B cell (primary cell): ENCODE results near the gene PTMA. TPM values are rescaled to one million over a fixed set of nuclear protein-coding genes. Genes with fewer than 3 reads are reported as not detected.

Experiments
- ATAC-seq: fragments of 200-7000 bp; cut with Tn5 transposase; one replicate; pipeline ENCODE4 v1.10.0; 2021; ENCODE audit warnings: low read depth, mild to moderate bottlenecking, moderate number of reproducible peaks, moderate library complexity
- CTCF ChIA-PET: fragments of 350-600 bp; sonication (Branson Sonifier 250); formaldehyde crosslinking; loops from one replicate; lab custom pipeline; 2021; ENCODE audit warnings: antibody characterized with exemption, inconsistent platforms; lab: Charles Lee
- POLR2A ChIA-PET: fragments of 350-600 bp; sonication (Branson Sonifier 250); formaldehyde crosslinking; loops from one replicate; lab custom pipeline; 2021; ENCODE audit warnings: antibody characterized with exemption; lab: Charles Lee
- DNase-seq: peaks from one replicate; pipeline ENCODE4 v3.0.0; 2013
- H2AFZ ChIP-seq: 2 replicates; pipeline ENCODE4 v1.6.1; 2012; ENCODE audit warnings: mild to moderate bottlenecking, low read depth, low read length; ENCODE audit not compliant: insufficient read depth, poor library complexity, severe bottlenecking
- H3K27ac ChIP-seq, 2 donors: 1 replicate in 1 of 2; 2 replicates in 1 of 2; pipeline ENCODE4 v1.5.1; 2012 to 2013; ENCODE audit warnings: low read length in 2 of 2, mild to moderate bottlenecking in 2 of 2, moderate library complexity in 1 of 2
- H3K27me3 ChIP-seq, 4 experiments: fragments of 200-600 bp in 1 of 4; sonication (generic) in 1 of 4; replicated peaks in 1 of 4; 1 replicate in 2 of 4; 2 replicates in 2 of 4; pipeline versions ENCODE4 v1.6.1 to v1.7.0; 2013 to 2016; ENCODE audit warnings: low read length in 3 of 4, mild to moderate bottlenecking in 2 of 4, mixed read lengths in 1 of 4, moderate library complexity in 1 of 4; ENCODE audit not compliant: insufficient read depth in 4 of 4, control insufficient read depth in 3 of 4; ENCODE audit errors: control extremely low read depth in 1 of 4
- H3K36me3 ChIP-seq, 2 experiments: replicated peaks in 1 of 2; 1 replicate in 1 of 2; 2 replicates in 1 of 2; pipeline versions ENCODE4 v1.6.1 to v1.7.1; 2013; ENCODE audit warnings: low read length in 1 of 2; ENCODE audit not compliant: insufficient read depth in 2 of 2, control insufficient read depth in 1 of 2; ENCODE audit errors: control extremely low read depth in 1 of 2, extremely low read depth in 1 of 2
- H3K4me1 ChIP-seq, 2 donors: fragments of 200-600 bp in 1 of 2; sonication (generic) in 1 of 2; 1 replicate in 1 of 2; 2 replicates in 1 of 2; pipeline versions ENCODE4 v1.5.1 to v1.6.1; 2013 to 2017; ENCODE audit warnings: low read length in 2 of 2; ENCODE audit not compliant: control insufficient read depth in 2 of 2, insufficient read depth in 2 of 2
- H3K4me2 ChIP-seq: replicated peaks from 2 replicates; pipeline ENCODE3; 2012; ENCODE audit warnings: mild to moderate bottlenecking, low read depth, low read length; ENCODE audit not compliant: poor library complexity, severe bottlenecking
- H3K4me3 ChIP-seq, 5 experiments: fragments of 200-600 bp in 1 of 5; sonication (generic) in 1 of 5; 1 replicate in 3 of 5; 2 replicates in 2 of 5; pipeline versions ENCODE4 v1.5.1 to v1.7.0; 2011 to 2016; ENCODE audit warnings: low read length in 4 of 5, mild to moderate bottlenecking in 4 of 5, low read depth in 2 of 5, control low read depth in 1 of 5, moderate library complexity in 1 of 5; ENCODE audit not compliant: insufficient read depth in 1 of 5; ENCODE audit errors: control extremely low read depth in 1 of 5, extremely low read depth in 1 of 5
- H3K79me2 ChIP-seq: fragments of 200-600 bp; sonication (generic); one replicate; pipeline ENCODE4 v1.6.0; 2016; ENCODE audit warnings: low read length; ENCODE audit not compliant: control insufficient read depth, insufficient read depth
- H3K9ac ChIP-seq: fragments of 200-600 bp; sonication (generic); 2 replicates; pipeline ENCODE4 v1.6.1; 2017; ENCODE audit warnings: mild to moderate bottlenecking, low read length, moderate library complexity
- H3K9me3 ChIP-seq, 3 donors: one replicate each; pipeline versions ENCODE4 v1.6.1 to v1.7.1; 2013; ENCODE audit warnings: low read length in 2 of 3; ENCODE audit not compliant: control insufficient read depth in 2 of 3, insufficient read depth in 1 of 3; ENCODE audit errors: control extremely low read depth in 1 of 3
- H4K20me1 ChIP-seq: 2 replicates; pipeline ENCODE4 v1.6.0; 2012; ENCODE audit warnings: mild to moderate bottlenecking, low read length; ENCODE audit not compliant: insufficient read depth, control insufficient read depth, poor library complexity, severe bottlenecking
- H3K27ac Mint-ChIP-seq: one replicate; pipeline ENCODE4 v1.8.0; 2021; ENCODE audit warnings: mixed read lengths
- H3K27me3 Mint-ChIP-seq: one replicate; pipeline ENCODE4 v1.8.0; 2021; ENCODE audit warnings: mixed read lengths
- H3K4me1 Mint-ChIP-seq: one replicate; pipeline ENCODE4 v1.8.0; 2021; ENCODE audit warnings: mixed read lengths
- H3K4me3 Mint-ChIP-seq: one replicate; pipeline ENCODE4 v1.8.0; 2021; ENCODE audit warnings: mixed read lengths
- H3K9me3 Mint-ChIP-seq: one replicate; pipeline ENCODE4 v1.8.0; 2022; ENCODE audit warnings: mixed read lengths; ENCODE audit not compliant: insufficient read depth
- EZH2 ChIP-seq: IDR thresholded peaks from 2 replicates; pipeline ENCODE4 v1.6.1; 2012; ENCODE audit warnings: borderline replicate concordance, low read depth, mild to moderate bottlenecking, moderate library complexity, low read length; ENCODE audit not compliant: insufficient read depth, poor library complexity, severe bottlenecking
- WGBS: methylation state at CpG from one replicate; pipeline ENCODE4 v1.1.5; 2013; ENCODE audit warnings: missing lambda C conversion rate; ENCODE audit not compliant: insufficient coverage; 5-methylcytosine and 5-hydroxymethylcytosine counted together
- intact Hi-C: fragments of 100-400 bp; cut with micrococcal nuclease; formaldehyde crosslinking; loops from one replicate; pipeline ENCODE4 v1.10.0; 2022
- polyA plus RNA-seq: library from polyadenylated mRNA; depleted of rRNA; stranded (reverse); fragments of >200 nt; gene quantifications from 2 replicates; pipeline ENCODE4 v1.2.3, GENCODE V29; 2012
- total RNA-seq, 2 donors: library from RNA; stranded (reverse); fragments of 120-200 nt in 1 of 2; gene quantifications; 1 replicate in 1 of 2; 2 replicates in 1 of 2; pipeline versions ENCODE4 v1.2.3 to v1.2.4, GENCODE V29; 2013 to 2022
- TF ChIP-seq, protein P1 (sequence below): fragments of 200-600 bp; IDR thresholded peaks from one replicate; pipeline ENCODE4 v1.8.0; 2022; ENCODE audit warnings: antibody characterized with exemption, mild to moderate bottlenecking

The PTMA gene
- total and polyA plus RNA-seq, 2 donors (not counting 1 experiment from before 2014, with no cell fraction given), result 713 to 2,282 TPM

- Histone ChIP-seq H3K36me3 (no peaks in the 10 kb centered on the region), H3K9me3 (peaks cover 0 to 3% (median 0%) of the 10 kb centered on the region in 3 donors), H3K9ac (no peak overlapping the region), H3K27ac (peak overlapping the region in 1 of 2 donors; percentile 12), H3K79me2 (peaks cover 3% of the 10 kb centered on the region), H3K4me2 (peak overlapping the region; percentile 24), H2AFZ (peak overlapping the region; percentile 47), H3K27me3 (no peaks in the 10 kb centered on the region), H3K4me3 (no peak overlapping the region), H3K4me1 (peaks cover 24 to 53% of the 10 kb centered on the region in 2 donors), H4K20me1 (no peaks in the 10 kb centered on the region)
- peak; percentile 67 for DNase-seq
- ChIA-PET CTCF (interaction anchor here (1.0 to 21.6 kb wide), 10 partner anchors 10 to 100 kb away, joined by 3 to 785 read pairs (median 14); partner anchors contain the start of gene PTMA), POLR2A (interaction anchor here (0.6 to 6.1 kb wide), 12 partner anchors 9 to 80 kb away, joined by 3 to 75 read pairs (median 10); partner anchors contain the start of gene PTMA)
- no peak for TF ChIP-seq EZH2
- TF ChIP-seq, protein P1, sequence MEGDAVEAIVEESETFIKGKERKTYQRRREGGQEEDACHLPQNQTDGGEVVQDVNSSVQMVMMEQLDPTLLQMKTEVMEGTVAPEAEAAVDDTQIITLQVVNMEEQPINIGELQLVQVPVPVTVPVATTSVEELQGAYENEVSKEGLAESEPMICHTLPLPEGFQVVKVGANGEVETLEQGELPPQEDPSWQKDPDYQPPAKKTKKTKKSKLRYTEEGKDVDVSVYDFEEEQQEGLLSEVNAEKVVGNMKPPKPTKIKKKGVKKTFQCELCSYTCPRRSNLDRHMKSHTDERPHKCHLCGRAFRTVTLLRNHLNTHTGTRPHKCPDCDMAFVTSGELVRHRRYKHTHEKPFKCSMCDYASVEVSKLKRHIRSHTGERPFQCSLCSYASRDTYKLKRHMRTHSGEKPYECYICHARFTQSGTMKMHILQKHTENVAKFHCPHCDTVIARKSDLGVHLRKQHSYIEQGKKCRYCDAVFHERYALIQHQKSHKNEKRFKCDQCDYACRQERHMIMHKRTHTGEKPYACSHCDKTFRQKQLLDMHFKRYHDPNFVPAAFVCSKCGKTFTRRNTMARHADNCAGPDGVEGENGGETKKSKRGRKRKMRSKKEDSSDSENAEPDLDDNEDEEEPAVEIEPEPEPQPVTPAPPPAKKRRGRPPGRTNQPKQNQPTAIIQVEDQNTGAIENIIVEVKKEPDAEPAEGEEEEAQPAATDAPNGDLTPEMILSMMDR, result no peak
- Mint-ChIP-seq H3K9me3 (no peaks in the 10 kb centered on the region), H3K4me3 (peak overlapping the region; percentile 29), H3K27me3 (no peaks in the 10 kb centered on the region), H3K4me1 (peaks cover 48% of the 10 kb centered on the region), H3K27ac (peak overlapping the region; percentile 59)
- ATAC-seq, result peak; percentile 44
- 43% methylated on average over 20 of the region's 22 CpGs for WGBS
- intact Hi-C loops, result no loop called here
Measured at GRCh38 chr2:231684314-231685223, 23.8 kb upstream of the PTMA start.
